DOHH2 (cell line): ENCODE results near the gene CMKLR1.

Source experiments
- H3F3A ChIP-seq: fragments of 200-600 bp; sonication (generic), shearing (Covaris generic); 2 replicates; pipeline ENCODE4 v1.6.0; 2016; ENCODE audit warnings: antibody characterized with exemption, mild to moderate bottlenecking; ENCODE audit not compliant: control insufficient read depth, insufficient read depth
- H3K27ac ChIP-seq: fragments of 200-600 bp; sonication (generic); 2 replicates; pipeline ENCODE4 v1.5.1; 2014; ENCODE audit warnings: low read depth, mild to moderate bottlenecking, low read length, moderate library complexity
- H3K27me3 ChIP-seq: fragments of 200-600 bp; sonication (generic); 2 replicates; pipeline ENCODE4 v1.6.1; 2014; ENCODE audit warnings: mild to moderate bottlenecking, low read length, mixed read lengths; ENCODE audit not compliant: control insufficient read depth
- H3K36me3 ChIP-seq: fragments of 200-600 bp; sonication (generic); 2 replicates; pipeline ENCODE4 v1.6.1; 2014; ENCODE audit warnings: mild to moderate bottlenecking, low read length, moderate library complexity, mixed read lengths; ENCODE audit not compliant: control insufficient read depth
- H3K4me1 ChIP-seq: fragments of 200-600 bp; sonication (generic); 2 replicates; pipeline ENCODE4 v1.6.1; 2014; ENCODE audit warnings: mild to moderate bottlenecking, low read length, mixed read lengths; ENCODE audit not compliant: control insufficient read depth
- H3K4me2 ChIP-seq: fragments of 200-600 bp; sonication (generic); 2 replicates; pipeline ENCODE4 v1.6.0; 2014; ENCODE audit warnings: mild to moderate bottlenecking, low read length, moderate library complexity
- H3K4me3 ChIP-seq: fragments of 200-600 bp; sonication (generic); 2 replicates; pipeline ENCODE4 v1.5.1; 2014; ENCODE audit warnings: mild to moderate bottlenecking, low read length, mixed read lengths
- H3K79me2 ChIP-seq: fragments of 200-600 bp; sonication (generic); 2 replicates; pipeline ENCODE4 v1.6.1; 2014; ENCODE audit warnings: mild to moderate bottlenecking, low read length, mixed read lengths; ENCODE audit not compliant: control insufficient read depth
- H3K9me2 ChIP-seq: fragments of 200-600 bp; sonication (generic); replicated peaks from 2 replicates; pipeline ENCODE4 v1.6.1; 2014; ENCODE audit warnings: mild to moderate bottlenecking, low read length, mixed read lengths; ENCODE audit not compliant: control insufficient read depth
- H3K9me3 ChIP-seq: fragments of 200-600 bp; sonication (generic); 2 replicates; pipeline ENCODE4 v1.6.1; 2014; ENCODE audit warnings: antibody characterized with exemption, low read length, mixed read lengths; ENCODE audit not compliant: control insufficient read depth, insufficient read depth
- H4K20me1 ChIP-seq: fragments of 200-600 bp; sonication (generic); 2 replicates; pipeline ENCODE4 v1.6.0; 2014; ENCODE audit warnings: low read depth, mild to moderate bottlenecking, antibody characterized with exemption, low read length, moderate library complexity; ENCODE audit not compliant: control insufficient read depth, insufficient read depth
- CTCF ChIP-seq: fragments of 200-600 bp; sonication (generic); IDR thresholded peaks from one replicate; pipeline ENCODE4 v1.5.1; 2014; ENCODE audit warnings: antibody characterized with exemption, mild to moderate bottlenecking, low read depth, low read length; ENCODE audit not compliant: poor library complexity, severe bottlenecking
- EZH2phosphoT487 ChIP-seq: fragments of 200-600 bp; sonication (generic); IDR thresholded peaks from 2 replicates; pipeline ENCODE4 v1.6.1; 2017; ENCODE audit warnings: borderline replicate concordance, mild to moderate bottlenecking, antibody characterized with exemption, low read length, moderate library complexity, mixed read lengths

Gene CMKLR1

GRCh38 chr12:108332791-108333382, 6.2 kb downstream of the CMKLR1 start:
- H3K9me2 ChIP-seq = no peaks in the 10 kb centered on the region
- no peaks in the 10 kb centered on the region for H3K9me3 ChIP-seq
- H3K36me3 ChIP-seq = no peaks in the 10 kb centered on the region
- H3K27ac ChIP-seq = no peak overlapping the region
- no peak overlapping the region for H3K4me3 ChIP-seq
- no peaks in the 10 kb centered on the region for H3K4me1 ChIP-seq
- H3F3A ChIP-seq = no peaks in the 10 kb centered on the region
- no peak overlapping the region for H3K4me2 ChIP-seq
- TF ChIP-seq EZH2phosphoT487 = no peak
- no peak for TF ChIP-seq CTCF
- no peaks in the 10 kb centered on the region for H3K79me2 ChIP-seq
- H3K27me3 ChIP-seq = peaks cover 5% of the 10 kb centered on the region; the same call in 1 of the 2 replicates
- H4K20me1 ChIP-seq = no peaks in the 10 kb centered on the region

DNA sequence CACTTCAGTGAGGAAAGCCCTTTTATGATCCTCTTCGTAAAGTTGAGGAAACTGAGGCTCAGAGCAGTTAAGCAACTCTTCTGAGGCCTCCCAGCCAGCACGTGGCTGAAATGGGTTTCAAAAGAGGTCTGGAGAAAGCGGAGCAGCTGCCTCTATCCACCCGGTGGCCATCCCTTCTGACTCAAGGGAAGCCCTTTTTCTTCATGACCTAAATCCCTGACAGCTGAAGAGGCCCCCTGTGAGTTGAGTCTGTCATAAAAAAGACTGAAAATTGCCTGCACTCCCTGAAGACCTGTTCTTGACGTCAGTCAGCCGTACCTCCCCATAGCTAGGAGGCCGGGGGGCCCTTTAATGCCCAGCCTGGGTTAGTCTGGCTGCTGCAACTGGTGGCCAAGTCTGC, 10.7 kb downstream of the CMKLR1 start:
- no peaks in the 10 kb centered on the region for H3K9me3 ChIP-seq
- no peaks in the 10 kb centered on the region for H3K4me1 ChIP-seq
- H3F3A ChIP-seq = no peaks in the 10 kb centered on the region
- H3K4me3 ChIP-seq = no peak overlapping the region
- no peak overlapping the region for H3K27ac ChIP-seq
- TF ChIP-seq EZH2phosphoT487 (no peak), CTCF (no peak)
- H3K4me2 ChIP-seq = no peak overlapping the region
- H3K36me3 ChIP-seq = no peaks in the 10 kb centered on the region
- no peaks in the 10 kb centered on the region for H3K9me2 ChIP-seq
- no peaks in the 10 kb centered on the region; the same call in 1 of the 2 replicates for H3K27me3 ChIP-seq
- no peaks in the 10 kb centered on the region for H4K20me1 ChIP-seq
- H3K79me2 ChIP-seq = no peaks in the 10 kb centered on the region

DNA sequence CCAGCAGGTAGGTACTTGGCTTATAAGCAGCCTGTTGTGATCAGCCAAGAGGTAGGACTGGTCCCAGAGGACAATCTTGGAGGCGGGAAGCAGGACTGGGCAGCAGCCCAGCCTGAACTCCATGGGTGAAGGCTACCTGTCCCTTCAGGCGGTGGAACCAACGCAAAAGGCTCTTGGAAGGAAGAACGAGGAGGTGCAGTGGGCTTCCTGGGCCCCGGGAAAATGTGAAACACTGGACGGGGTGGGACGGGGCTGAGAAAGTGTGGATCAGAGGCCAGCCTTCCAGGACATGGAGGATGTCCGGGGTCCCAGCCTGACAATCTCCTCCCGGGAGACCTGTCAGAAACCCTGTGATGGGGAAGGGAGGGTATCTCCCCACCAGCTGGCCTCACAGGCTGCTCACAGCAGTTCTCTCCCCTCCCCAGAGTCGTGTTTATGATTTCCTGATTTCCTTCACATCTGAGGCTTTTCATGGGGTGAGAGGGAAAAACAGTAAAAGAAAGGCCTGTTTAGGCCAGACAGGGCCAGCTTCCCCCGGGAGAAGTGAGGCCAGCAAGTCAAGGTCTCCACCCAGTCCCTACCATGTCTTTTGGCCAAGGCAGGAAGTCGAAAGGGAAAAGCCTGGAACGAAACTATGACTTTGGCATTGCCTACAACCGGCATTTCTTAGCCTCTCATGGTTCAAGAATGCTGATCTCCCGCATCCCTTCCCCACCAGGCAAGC, 11.3 kb downstream of the CMKLR1 start:
- no peaks in the 10 kb centered on the region for H4K20me1 ChIP-seq
- no peak overlapping the region for H3K4me3 ChIP-seq
- H3K27me3 ChIP-seq = no peaks in the 10 kb centered on the region; the same call in 1 of the 2 replicates
- H3K36me3 ChIP-seq = no peaks in the 10 kb centered on the region
- no peak overlapping the region for H3K4me2 ChIP-seq
- H3K9me2 ChIP-seq = no peaks in the 10 kb centered on the region
- H3K27ac ChIP-seq = no peak overlapping the region
- no peaks in the 10 kb centered on the region for H3K9me3 ChIP-seq
- H3K79me2 ChIP-seq = no peaks in the 10 kb centered on the region
- TF ChIP-seq EZH2phosphoT487 (no peak), CTCF (no peak)
- H3K4me1 ChIP-seq = no peaks in the 10 kb centered on the region
- no peaks in the 10 kb centered on the region for H3F3A ChIP-seq
